Mucosa of rectum (tissue), 2 donors: ENCODE measurements around the gene LDAH.
A peak's percentile ranks its signal among the peaks of the same experiment; 100 is the strongest.

ENCODE experiments used
- H3K27ac ChIP-seq, 2 donors: one replicate each; pipeline ENCODE4 v1.7.0; 2013; ENCODE audit warnings: inconsistent platforms in 2 of 2, low read depth in 2 of 2, low read length in 2 of 2
- H3K27me3 ChIP-seq, 2 donors: one replicate each; pipeline ENCODE4 v1.7.0; 2013; ENCODE audit warnings: low read length in 2 of 2; ENCODE audit not compliant: control insufficient read depth in 2 of 2, insufficient read depth in 2 of 2
- H3K36me3 ChIP-seq, 2 donors: one replicate each; pipeline ENCODE4 v1.7.0; 2013; ENCODE audit warnings: low read length in 2 of 2; ENCODE audit not compliant: control insufficient read depth in 2 of 2, insufficient read depth in 2 of 2
- H3K4me1 ChIP-seq, 2 donors: one replicate each; pipeline ENCODE4 v1.7.0; 2013; ENCODE audit warnings: low read length in 2 of 2, mild to moderate bottlenecking in 1 of 2; ENCODE audit not compliant: control insufficient read depth in 2 of 2, insufficient read depth in 2 of 2
- H3K4me3 ChIP-seq, 2 donors: one replicate each; pipeline ENCODE4 v1.7.0; 2013; ENCODE audit warnings: low read length in 2 of 2
- H3K9ac ChIP-seq, 2 donors: one replicate each; pipeline ENCODE4 v1.7.0; 2013; ENCODE audit warnings: low read length in 2 of 2, low read depth in 1 of 2, mild to moderate bottlenecking in 1 of 2
- H3K9me3 ChIP-seq, 2 donors: one replicate each; pipeline ENCODE4 v1.7.0; 2013; ENCODE audit warnings: low read length in 2 of 2; ENCODE audit not compliant: control insufficient read depth in 2 of 2
- donor health status: healthy.
- donor health status: Normal muscosa, but diverticular disease.

Gene LDAH

GRCh38 chr2:20642055-20642971, 180.6 kb downstream of the LDAH start:
- H3K4me1 ChIP-seq = peaks cover 0 to 2% of the 10 kb centered on the region in 2 donors
- peak overlapping the region in 1 of 2 donors; percentile 15 for H3K9ac ChIP-seq
- peaks cover 27 to 57% of the 10 kb centered on the region in 2 donors for H3K36me3 ChIP-seq
- H3K9me3 ChIP-seq = no peaks in the 10 kb centered on the region
- no peak overlapping the region for H3K4me3 ChIP-seq
- H3K27me3 ChIP-seq = no peaks in the 10 kb centered on the region
- peak overlapping the region in 1 of 2 donors; percentile 50 for H3K27ac ChIP-seq

- no peak overlapping the region for H3K4me3 ChIP-seq
- no peaks in the 10 kb centered on the region for H3K4me1 ChIP-seq
These were observed 181.5 kb downstream of the LDAH start for GRCh38 chr2:20641123-20641985.

GRCh38 chr2:20640411-20641122, 182.3 kb downstream of the LDAH start:
- Histone ChIP-seq H3K4me1 (peaks cover 4 to 5% of the 10 kb centered on the region in 2 donors), H3K27ac (peak overlapping the region in 1 of 2 donors; percentile 50), H3K36me3 (peaks cover 23 to 64% of the 10 kb centered on the region in 2 donors), H3K9me3 (no peaks in the 10 kb centered on the region), H3K9ac (no peak overlapping the region), H3K4me3 (no peak overlapping the region), H3K27me3 (no peaks in the 10 kb centered on the region)

More at GRCh38 chr2:20641123-20641985, 181.5 kb downstream of the LDAH start:
- H3K27me3 ChIP-seq = no peaks in the 10 kb centered on the region
- H3K36me3 ChIP-seq = peaks cover 24 to 60% of the 10 kb centered on the region in 2 donors
- no peaks in the 10 kb centered on the region for H3K9me3 ChIP-seq
- peak overlapping the region in 1 of 2 donors; percentile 50 for H3K27ac ChIP-seq
- no peak overlapping the region for H3K9ac ChIP-seq

GRCh38 chr2:20638646-20639430, 184.1 kb downstream of the LDAH start:
- Histone ChIP-seq H3K9me3 (no peaks in the 10 kb centered on the region), H3K27me3 (no peaks in the 10 kb centered on the region), H3K4me1 (peaks cover 14 to 21% of the 10 kb centered on the region in 2 donors), H3K27ac (peak overlapping the region in 1 of 2 donors; percentile 2), H3K4me3 (no peak overlapping the region), H3K36me3 (peaks cover 19 to 49% of the 10 kb centered on the region in 2 donors), H3K9ac (no peak overlapping the region)

GRCh38 chr2:20638014-20638413, 184.9 kb downstream of the LDAH start:
- H3K4me3 ChIP-seq = no peak overlapping the region
- H3K36me3 ChIP-seq = peaks cover 19 to 44% of the 10 kb centered on the region in 2 donors
- no peaks in the 10 kb centered on the region for H3K27me3 ChIP-seq
- H3K9ac ChIP-seq = no peak overlapping the region
- H3K9me3 ChIP-seq = no peaks in the 10 kb centered on the region
- H3K4me1 ChIP-seq = peaks cover 18 to 30% of the 10 kb centered on the region in 2 donors
- H3K27ac ChIP-seq = no peak overlapping the region

- Histone ChIP-seq H3K4me3 (no peak overlapping the region), H3K9ac (no peak overlapping the region), H3K9me3 (no peaks in the 10 kb centered on the region), H3K36me3 (peaks cover 19 to 43% of the 10 kb centered on the region in 2 donors), H3K4me1 (peaks cover 18 to 31% of the 10 kb centered on the region in 2 donors), H3K27me3 (no peaks in the 10 kb centered on the region), H3K27ac (peak overlapping the region in 1 of 2 donors; percentile 26)
These were observed 185.8 kb downstream of the LDAH start for GRCh38 chr2:20637147-20637546.

GRCh38 chr2:20635675-20636584, 187.0 kb downstream of the LDAH start:
- Histone ChIP-seq H3K27me3 (no peaks in the 10 kb centered on the region), H3K36me3 (peaks cover 19 to 37% of the 10 kb centered on the region in 2 donors), H3K9ac (peak overlapping the region; percentile 16 to 32), H3K4me3 (no peak overlapping the region), H3K27ac (peak overlapping the region; percentile 87 to 91), H3K4me1 (peaks cover 18 to 31% of the 10 kb centered on the region in 2 donors), H3K9me3 (no peaks in the 10 kb centered on the region)

- peak overlapping the region in 1 of 2 donors; percentile 73 for H3K9ac ChIP-seq
- H3K9me3 ChIP-seq = no peaks in the 10 kb centered on the region
- no peak overlapping the region for H3K4me3 ChIP-seq
- H3K27me3 ChIP-seq = no peaks in the 10 kb centered on the region
- peaks cover 18 to 31% of the 10 kb centered on the region in 2 donors for H3K4me1 ChIP-seq
- peaks cover 13 to 35% of the 10 kb centered on the region in 2 donors for H3K36me3 ChIP-seq
- H3K27ac ChIP-seq = peak overlapping the region; percentile 87 to 91
These were observed 187.8 kb downstream of the LDAH start for GRCh38 chr2:20635113-20635510.
